ENCODE measurements around the gene TRIO.

Gene TRIO

DNA sequence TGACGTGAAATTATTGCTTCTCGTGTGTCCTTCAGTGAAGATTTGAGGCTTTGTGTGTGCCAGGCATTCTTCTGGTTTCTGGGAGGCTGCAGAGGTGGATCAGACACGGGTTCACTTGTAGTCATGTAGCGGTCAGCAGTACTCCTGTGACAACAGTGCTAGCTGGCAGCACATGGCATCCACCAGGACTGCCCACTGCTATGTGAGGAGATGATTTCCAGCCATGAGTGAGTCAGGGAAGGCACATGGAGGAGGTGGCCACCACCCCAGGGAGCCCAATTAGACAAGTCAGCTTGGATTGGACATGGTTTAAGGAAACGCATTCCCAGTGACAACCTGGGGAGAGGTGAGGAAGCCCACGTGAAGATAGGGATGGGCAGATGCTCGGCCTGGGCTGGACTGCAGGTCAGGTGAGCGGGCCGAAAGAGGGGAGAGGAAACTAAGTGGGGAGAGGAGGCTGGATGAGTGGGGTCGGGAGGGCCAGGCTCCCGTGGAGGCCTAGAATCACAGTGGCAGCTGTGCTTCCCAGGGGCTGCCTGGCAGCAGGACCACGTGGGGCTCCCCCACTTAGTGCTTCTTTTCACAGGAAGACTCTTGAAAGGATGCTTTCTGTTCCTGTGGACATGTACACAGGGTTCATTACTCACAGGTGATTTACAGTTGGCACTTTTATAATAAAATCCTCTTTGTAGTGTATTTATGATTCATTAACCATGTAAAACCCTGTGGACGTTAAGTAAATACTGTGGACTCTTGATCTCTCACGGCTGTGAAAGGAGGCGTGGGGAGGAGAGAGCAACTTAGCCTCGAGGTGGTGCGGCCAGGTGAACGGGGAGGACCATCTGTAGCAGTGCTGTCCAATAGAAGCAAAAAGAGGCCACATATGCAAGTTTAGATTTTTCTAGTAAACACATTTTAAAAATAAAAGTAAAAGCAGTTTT is 358.5 kb downstream of the TRIO start:
- peak; percentile 92 for DNase-seq

DNA sequence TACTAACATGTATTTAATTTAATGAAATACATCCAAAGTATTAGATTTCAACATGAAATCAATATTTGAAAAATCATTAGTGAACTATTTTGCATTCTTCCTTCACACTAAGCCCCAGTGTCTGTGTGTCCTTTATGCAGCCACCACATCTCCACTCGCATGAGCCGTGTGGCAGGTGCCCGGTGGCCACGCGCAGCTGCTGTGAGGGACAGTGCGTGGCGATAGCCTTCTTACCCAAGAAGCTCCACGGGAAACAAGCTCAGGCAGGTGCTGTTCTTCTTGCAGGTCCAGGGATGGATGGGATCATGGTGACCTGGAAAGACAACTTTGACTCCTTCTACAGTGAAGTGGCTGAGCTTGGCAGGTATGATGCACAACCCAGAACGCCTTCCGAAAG is 359.1 kb downstream of the TRIO start:
- peak; percentile 36 for DNase-seq

- no peak for DNase-seq
Measured at GRCh38 chr5:14503017-14503680, 360.0 kb downstream of the TRIO start.

DNA sequence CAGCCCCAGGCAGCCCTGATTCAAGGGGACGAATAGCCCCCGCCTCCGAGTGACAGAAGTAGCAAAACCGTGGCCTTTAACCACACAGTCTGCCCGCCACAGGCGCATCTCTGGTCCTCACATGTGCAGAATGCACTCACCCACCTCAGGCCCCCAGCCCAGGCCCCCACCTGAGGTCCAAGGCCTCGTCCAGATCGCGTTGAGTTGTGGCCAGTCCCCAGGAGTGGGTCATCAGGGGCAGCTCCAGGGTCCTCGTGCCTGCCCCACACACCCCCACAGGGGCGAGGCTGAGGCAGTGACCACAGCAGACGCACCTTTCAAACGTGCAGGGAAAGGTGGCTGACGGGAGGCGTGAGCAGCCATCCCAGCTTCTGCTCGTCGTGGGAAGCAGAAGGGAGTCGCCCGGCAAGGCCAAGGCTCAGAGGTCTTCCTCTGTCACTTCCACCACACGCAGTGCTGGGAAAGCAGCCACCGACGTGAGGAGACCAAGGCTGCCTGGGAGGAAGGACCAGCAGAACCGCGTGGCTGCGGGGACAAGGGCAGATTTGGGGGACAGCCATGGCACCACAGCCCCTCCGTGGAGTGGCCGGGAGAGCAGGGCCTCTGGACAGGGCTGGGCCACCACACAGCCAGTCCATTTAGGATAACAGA is 360.7 kb downstream of the TRIO start:
- no peak for DNase-seq

- no peak for DNase-seq
Measured at GRCh38 chr5:14504332-14504727, 361.2 kb downstream of the TRIO start.

DNA sequence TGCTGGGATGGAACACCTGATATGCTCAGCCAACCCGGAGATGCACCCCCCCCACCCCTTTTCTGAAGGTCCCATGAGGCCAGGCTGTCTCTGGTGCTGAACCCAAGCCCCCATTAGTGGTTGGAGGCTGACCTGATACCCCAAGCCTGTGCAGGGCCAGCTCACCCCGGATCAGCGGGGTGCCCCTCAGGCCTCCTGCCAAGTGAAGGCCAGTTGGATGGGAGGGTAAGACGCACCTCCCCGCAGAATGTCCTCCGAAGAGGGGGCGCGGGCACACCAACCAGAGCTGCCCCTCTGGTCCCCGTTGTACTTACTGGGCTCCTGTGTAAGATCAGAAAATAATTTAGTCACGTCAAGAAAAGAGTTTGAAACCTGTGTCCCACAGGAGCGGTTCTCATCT is 361.7 kb downstream of the TRIO start:
- DNase-seq, result no peak

- no peak for DNase-seq
Measured at GRCh38 chr5:14505310-14506139, 362.4 kb downstream of the TRIO start.

GRCh38 chr5:14506140-14506538 is 363.0 kb downstream of the TRIO start:
- no peak for DNase-seq

DNA sequence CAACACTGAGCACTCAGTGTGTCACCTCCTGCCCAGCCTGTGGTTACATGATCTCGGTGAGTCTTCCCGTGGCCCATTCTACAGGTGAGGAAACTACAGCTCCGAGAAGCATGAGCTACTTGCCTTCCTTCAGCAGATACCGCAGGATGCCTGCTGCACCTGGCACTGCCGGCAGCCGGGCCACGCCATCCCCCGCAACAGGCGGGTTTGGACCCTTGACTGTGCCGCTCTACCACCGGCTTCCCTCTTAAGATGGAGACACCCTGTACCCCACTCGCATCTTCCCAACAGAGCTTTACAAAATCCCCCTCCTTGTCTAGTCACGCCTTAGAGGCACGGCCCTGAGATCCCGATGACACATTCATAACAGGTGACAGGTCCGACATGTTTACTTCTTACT is 363.5 kb downstream of the TRIO start:
- DNase-seq, result no peak

GRCh38 chr5:14507156-14507941 is 364.2 kb downstream of the TRIO start:
- DNase-seq, result no peak

GRCh38 chr5:14508046-14508445 is 364.9 kb downstream of the TRIO start:
- DNase-seq, result no peak

DNA sequence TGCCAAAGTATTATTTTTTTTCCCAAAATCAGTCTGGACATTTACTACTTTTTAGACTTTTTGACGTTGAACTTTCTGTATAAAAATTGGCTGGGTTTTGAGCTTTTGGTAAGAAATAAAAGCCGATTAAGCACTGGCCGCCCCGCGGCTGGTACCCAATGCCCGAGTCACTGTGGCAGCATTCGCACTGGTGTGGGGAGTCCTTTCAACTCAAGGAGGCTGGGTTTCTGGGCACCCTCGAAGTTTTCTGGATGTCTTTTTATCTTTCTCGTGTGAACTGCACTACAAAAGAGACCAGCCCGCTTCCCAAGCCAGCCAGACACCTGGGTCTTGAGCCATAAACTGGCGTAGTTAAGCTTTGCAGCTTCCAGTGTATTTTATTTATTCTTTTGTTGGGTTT is 366.4 kb downstream of the TRIO start:
- no peak for DNase-seq

DNA sequence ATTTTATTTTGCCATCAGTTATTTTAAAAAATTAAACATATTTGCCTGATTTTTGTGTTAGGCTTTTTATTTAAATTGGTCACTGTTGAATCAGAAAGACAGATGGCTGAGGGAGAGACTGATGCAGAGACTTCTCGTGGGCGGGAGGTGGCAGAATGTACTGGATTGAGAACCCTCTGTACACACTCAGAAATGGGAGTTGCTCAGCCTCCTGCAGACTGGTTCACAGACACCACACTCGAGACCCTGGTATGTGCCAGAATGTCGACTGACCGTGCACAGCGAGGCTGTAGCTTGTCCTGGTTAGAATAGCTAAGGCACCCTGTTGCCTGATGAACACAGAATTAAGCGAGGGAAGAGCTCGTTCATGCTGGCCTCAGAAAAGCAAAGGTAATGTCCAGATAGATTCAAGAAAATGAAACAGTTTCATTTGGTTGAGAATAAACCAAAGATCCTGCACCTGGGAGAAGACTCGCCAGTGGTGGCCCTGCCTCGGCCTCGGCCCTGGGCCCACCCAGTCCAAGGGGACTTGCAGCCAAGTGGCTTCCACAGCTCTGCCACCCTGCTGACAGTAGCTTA is 367.1 kb downstream of the TRIO start:
- no peak for DNase-seq

DNA sequence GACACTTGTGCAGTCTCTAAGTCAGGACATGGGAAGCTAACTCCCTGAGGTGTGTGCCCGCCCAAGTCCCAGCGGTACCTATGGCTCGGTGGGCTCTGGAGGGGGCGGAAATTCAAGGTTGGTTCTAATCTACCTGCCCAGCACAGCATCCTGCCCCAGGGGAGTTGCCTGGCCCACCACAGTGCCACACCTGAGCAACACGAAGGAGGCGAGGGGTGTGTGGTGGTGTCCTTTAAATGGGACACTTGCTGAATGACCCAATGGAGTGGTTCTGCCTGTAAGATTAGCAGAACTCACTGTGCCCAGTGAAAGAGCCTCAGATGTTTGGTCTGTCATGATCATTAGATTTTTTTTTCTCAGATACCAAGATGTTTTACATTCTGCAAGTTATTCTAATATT is 367.7 kb downstream of the TRIO start:
- no peak for DNase-seq

GRCh38 chr5:14512574-14512973 is 369.4 kb downstream of the TRIO start:
- no peak for DNase-seq

DNA sequence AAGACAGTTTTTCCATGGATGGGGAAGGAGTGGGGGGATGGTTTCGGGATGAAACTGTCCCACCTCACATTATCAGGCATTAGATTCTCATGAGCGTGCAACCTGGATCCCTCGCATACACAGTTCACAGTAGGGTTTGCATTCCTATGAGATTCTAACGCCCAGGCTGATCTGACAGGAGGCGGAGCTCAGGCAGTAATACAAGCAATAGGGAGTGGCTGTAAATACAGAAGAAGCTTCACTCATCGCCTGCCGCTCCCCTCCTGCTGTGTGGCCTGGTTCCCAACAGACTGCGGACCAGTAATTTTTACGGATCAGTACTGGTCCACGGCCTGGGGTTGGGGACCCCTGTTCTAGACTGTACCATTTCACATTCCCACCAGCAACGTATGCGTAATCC is 370.1 kb downstream of the TRIO start:
- no peak for DNase-seq

- DNase-seq, result no peak
Measured at GRCh38 chr5:14516901-14517300, 373.8 kb downstream of the TRIO start.

GRCh38 chr5:14518638-14519037 is 375.5 kb downstream of the TRIO start:
- DNase-seq, result no peak

GRCh38 chr5:14521748-14522147 is 378.6 kb downstream of the TRIO start:
- DNase-seq, result no peak

DNA sequence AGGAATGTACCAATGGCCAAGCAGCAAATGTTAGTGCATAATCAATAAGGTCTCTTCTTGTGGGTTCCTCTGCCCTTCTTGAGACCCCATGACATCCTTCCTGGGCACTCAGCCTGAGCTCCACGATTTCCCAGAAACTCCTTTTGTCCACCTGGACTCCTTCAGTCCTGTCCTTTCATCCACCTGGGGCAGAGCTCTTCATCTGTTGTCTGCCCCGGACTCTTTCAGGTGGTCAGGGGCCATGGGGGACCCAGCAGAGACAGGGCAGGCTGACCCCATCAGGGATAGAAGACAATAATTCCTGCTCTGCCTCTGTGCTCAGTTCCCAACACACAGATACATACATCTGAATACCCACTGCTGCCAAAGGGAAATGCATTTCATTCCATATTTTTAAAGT is 379.6 kb downstream of the TRIO start:
- DNase-seq, result no peak

GRCh38 chr5:14523243-14524034 is 380.3 kb downstream of the TRIO start:
- DNase-seq, result no peak

Data from NCI-H146 (cell line).